ENCODE data around the gene PPP2R3B. TPM values are rescaled to one million over a fixed set of nuclear protein-coding genes. Genes with fewer than 3 reads are reported as not detected.

Gene PPP2R3B
- total RNA-seq, 4 donors from 2014 or later = 4.0 to 65.2 (median 13.1) TPM

DNA sequence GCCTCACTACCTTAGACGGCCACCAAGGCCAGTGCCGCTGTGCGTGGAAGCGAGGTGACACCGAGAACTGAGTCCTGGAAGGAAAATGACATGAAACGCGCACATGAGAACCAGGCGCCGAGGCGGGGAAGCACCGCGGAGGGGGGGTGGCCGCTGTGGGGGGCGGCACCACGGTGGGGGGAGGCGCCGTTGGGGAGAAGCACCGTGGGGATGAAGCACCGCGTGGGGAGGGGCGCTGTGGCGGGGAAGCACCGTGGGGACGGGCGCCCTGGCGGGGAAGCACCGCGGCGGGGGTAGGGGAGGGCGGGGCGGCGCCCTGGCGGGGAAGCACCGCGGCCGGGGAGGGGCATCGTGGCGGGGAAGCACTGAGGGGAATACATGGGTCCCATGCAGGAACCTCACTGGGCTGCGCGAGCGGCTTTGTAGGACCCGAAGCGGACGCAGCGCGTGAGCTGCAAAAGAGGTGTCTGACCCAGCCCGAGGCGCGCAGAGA, 28.0 kb downstream of the PPP2R3B start:
- Histone ChIP-seq H3K27ac (no peak overlapping the region), H3K27me3 (no peaks in the 10 kb centered on the region), H3K4me3 (no peak overlapping the region), H3K9me3 (peaks cover 0 to 13% (median 3%) of the 10 kb centered on the region in 4 donors), H3K4me1 (no peaks in the 10 kb centered on the region), H3K36me3 (peaks cover 0 to 23% (median 0%) of the 10 kb centered on the region in 3 donors)
- DNase-seq = no peak
- TF ChIP-seq, protein P1, sequence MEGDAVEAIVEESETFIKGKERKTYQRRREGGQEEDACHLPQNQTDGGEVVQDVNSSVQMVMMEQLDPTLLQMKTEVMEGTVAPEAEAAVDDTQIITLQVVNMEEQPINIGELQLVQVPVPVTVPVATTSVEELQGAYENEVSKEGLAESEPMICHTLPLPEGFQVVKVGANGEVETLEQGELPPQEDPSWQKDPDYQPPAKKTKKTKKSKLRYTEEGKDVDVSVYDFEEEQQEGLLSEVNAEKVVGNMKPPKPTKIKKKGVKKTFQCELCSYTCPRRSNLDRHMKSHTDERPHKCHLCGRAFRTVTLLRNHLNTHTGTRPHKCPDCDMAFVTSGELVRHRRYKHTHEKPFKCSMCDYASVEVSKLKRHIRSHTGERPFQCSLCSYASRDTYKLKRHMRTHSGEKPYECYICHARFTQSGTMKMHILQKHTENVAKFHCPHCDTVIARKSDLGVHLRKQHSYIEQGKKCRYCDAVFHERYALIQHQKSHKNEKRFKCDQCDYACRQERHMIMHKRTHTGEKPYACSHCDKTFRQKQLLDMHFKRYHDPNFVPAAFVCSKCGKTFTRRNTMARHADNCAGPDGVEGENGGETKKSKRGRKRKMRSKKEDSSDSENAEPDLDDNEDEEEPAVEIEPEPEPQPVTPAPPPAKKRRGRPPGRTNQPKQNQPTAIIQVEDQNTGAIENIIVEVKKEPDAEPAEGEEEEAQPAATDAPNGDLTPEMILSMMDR (IDR thresholded peaks at IDR 0.05) = no peak
- no peak for TF ChIP-seq POLR2A (IDR thresholded peaks at IDR 0.05)

DNA sequence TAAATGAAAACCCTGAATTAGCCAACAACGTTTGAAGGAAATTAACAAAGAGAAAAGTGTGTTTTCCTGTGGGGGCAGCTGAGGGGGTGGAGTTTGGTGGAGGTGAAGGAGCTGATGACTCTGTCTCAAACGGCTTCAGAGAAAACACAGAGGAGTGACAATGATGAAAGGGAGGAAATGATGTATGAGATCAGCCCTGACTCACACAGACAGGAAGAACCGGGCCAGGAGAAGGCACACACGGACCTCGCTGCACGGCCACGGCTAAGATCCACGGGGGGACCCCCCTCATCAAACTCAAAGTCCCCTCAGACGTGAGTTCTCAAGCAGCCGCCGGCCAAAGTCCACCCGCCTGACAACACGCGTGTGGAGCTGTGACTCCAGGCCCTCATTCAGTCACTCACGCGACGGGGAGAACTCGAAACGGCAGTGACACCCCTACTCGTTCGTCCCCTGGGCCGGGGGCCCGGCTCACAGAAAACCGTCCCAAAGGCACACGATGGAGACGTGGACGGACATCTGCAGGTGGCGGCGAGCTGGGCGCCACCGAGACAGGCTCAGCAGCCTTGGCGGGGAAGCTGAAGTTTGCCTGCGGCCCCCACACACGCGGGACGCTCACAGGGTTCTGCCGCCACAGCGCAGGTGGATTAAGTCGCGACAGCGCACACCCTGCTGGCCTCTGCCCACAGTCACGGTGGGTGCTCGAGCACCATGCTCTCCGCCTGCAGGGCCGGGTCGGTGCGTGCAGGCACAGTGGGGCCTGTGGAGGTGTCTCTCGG, 28.8 kb downstream of the PPP2R3B start:
- no peak overlapping the region for H3K4me3 ChIP-seq
- H3K36me3 ChIP-seq = peaks cover 0 to 23% (median 0%) of the 10 kb centered on the region in 3 donors
- no peak for TF ChIP-seq POLR2A (IDR thresholded peaks at IDR 0.05)
- H3K9me3 ChIP-seq = peaks cover 0 to 13% (median 3%) of the 10 kb centered on the region in 4 donors
- no peaks in the 10 kb centered on the region for H3K27me3 ChIP-seq
- H3K4me1 ChIP-seq = no peaks in the 10 kb centered on the region
- H3K27ac ChIP-seq = no peak overlapping the region
- no peak for DNase-seq

DNA sequence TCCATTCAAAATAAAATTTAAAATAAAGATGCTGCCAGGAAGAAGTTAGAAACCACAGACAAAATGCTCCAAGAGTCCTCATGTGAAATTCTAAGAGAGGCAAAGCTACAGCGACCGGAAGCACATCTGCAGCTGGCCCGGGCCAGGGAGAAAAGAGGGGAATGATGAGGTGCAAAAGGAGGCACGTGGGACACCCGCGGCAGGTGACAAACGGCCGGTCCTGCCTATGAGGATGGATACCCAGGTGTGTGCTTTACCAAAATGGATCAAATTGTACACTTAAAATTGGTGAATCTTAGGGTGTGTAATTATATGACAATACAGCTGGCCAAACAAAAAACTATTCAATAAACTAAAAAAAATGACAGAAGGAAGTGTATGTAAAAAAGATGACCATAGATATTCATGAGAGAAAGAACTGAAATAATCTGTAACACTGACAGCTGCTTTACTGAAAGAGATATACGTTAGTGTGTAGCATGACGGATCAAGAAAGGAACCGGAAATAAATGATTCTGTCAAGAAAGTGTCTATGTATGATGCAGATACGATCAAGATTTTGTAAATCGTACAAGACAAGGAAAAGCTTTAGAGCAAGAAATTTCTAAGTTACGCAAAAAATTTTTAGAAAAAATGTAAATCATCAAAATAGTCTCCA, 29.5 kb downstream of the PPP2R3B start:
- Histone ChIP-seq H3K4me1 (no peaks in the 10 kb centered on the region), H3K27me3 (no peaks in the 10 kb centered on the region), H3K4me3 (no peak overlapping the region), H3K27ac (no peak overlapping the region), H3K9me3 (peaks cover 0 to 13% (median 3%) of the 10 kb centered on the region in 4 donors), H3K36me3 (peaks cover 0 to 23% (median 0%) of the 10 kb centered on the region in 3 donors)
- DNase-seq = no peak
- TF ChIP-seq, protein P1 (IDR thresholded peaks at IDR 0.05) = no peak
- no peak for TF ChIP-seq POLR2A (IDR thresholded peaks at IDR 0.05)

DNA sequence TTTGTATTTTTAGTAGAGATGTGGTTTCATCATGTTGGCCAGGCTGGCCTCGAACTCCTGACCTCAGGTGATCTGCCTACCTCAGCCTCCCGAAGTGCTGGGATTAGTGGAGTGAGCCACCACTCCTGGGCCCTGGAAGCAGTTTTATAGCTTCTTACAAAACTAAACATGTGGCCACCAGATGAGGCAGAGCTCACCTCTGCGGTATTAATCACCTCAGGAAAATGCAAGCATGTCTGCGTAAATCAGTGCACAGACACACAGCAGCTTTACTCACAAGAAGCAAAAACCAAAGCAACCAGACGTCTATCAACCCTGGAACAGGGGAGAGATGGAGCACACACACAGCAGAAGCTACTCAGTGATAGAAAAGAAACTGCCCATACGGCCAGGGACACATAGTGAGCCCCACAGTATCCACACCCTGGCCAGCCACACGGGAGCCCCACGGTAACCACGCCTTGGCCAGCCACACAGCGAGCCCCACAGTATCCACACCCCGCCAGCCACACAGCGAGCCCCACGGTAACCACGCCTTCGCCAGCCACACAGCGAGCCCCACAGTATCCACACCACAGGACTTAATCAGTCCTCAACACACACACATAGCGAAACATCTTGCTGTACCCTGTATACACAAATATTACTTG, 30.2 kb downstream of the PPP2R3B start:
- Histone ChIP-seq H3K27ac (no peak overlapping the region), H3K9me3 (peaks cover 0 to 13% (median 3%) of the 10 kb centered on the region in 4 donors), H3K4me3 (no peak overlapping the region), H3K27me3 (no peaks in the 10 kb centered on the region), H3K4me1 (no peaks in the 10 kb centered on the region), H3K36me3 (peaks cover 0 to 22% (median 0%) of the 10 kb centered on the region in 3 donors)
- DNase-seq = no peak
- TF ChIP-seq, protein P1 (IDR thresholded peaks at IDR 0.05) = no peak
- TF ChIP-seq POLR2A (IDR thresholded peaks at IDR 0.05) = no peak

DNA sequence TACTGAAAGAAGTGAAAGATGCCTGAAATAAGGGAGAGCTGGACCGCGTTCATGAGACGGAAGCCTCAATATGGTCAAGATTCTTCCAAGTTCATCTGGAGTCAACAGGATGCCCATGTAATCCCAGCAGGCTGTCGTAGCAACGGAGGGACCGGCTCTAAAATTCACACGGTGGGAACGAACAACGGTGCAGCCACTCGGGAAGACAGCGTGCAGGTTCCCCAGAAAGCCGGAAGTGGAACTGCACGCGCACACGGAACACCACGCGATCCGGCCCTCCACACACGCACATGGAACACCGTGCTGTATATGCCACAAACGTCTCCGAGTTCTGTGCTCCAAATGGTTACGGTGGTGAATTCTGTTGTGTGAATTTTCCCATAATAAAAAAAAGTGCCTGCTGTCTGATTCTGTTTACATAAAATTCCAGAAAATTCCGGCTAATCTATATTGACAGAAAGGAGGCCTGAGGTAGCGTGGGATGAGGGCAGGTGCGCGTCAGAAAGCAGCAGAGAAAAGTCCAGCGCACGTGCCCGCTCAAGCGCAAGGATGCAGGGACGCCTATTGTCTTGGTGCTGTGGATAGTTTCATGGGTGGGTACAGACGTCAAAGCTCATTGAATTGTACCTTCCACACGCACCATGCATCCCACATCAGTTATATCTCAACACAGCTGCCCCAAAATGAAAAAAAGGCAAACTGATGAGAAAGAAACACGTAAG, 31.2 kb downstream of the PPP2R3B start:
- Histone ChIP-seq H3K27me3 (no peaks in the 10 kb centered on the region), H3K4me3 (no peak overlapping the region), H3K4me1 (no peaks in the 10 kb centered on the region), H3K9me3 (peaks cover 0 to 8% (median 0%) of the 10 kb centered on the region in 4 donors), H3K27ac (no peak overlapping the region), H3K36me3 (peaks cover 0 to 12% (median 0%) of the 10 kb centered on the region in 3 donors)
- DNase-seq = no peak
- TF ChIP-seq, protein P1 (IDR thresholded peaks at IDR 0.05) = no peak
- TF ChIP-seq POLR2A (IDR thresholded peaks at IDR 0.05) = no peak

All from Peyer's patch (tissue), 4 donors.